Stimulated activated memory B cell treated with anti-CD40 and anti-IgM and Interleukin-4, amounts not matched to agents 10 μg/mL and 1 μg/mL and 100 μg/mL, for 72 hours (primary cell): ENCODE measurements around the gene AOC2.
"Not testable (repeated sequence)": the region's sequence is repeated elsewhere in the genome, so short reads cannot be mapped to it uniquely, and the experiment has no call there.

Experiments used
- ATAC-seq: fragments of 150-1000 bp; cut with Tn5 transposase; 2 replicates; pipeline ENCODE4 v1.10.0; 2021
- H3K27ac Mint-ChIP-seq: one replicate; pipeline ENCODE4 v1.8.0; 2022; ENCODE audit warnings: mild to moderate bottlenecking, mixed read lengths
- H3K27me3 Mint-ChIP-seq: one replicate; pipeline ENCODE4 v1.8.0; 2022; ENCODE audit warnings: mixed read lengths
- H3K36me3 Mint-ChIP-seq: one replicate; pipeline ENCODE4 v1.8.0; 2022; ENCODE audit warnings: mixed read lengths
- H3K4me1 Mint-ChIP-seq: one replicate; pipeline ENCODE4 v1.8.0; 2022; ENCODE audit warnings: mixed read lengths
- H3K4me3 Mint-ChIP-seq: one replicate; pipeline ENCODE4 v1.8.0; 2022; ENCODE audit warnings: mild to moderate bottlenecking, moderate library complexity, mixed read lengths
- H3K9me3 Mint-ChIP-seq: one replicate; pipeline ENCODE4 v1.8.0; 2022; ENCODE audit warnings: mixed read lengths

AOC2 gene

DNA sequence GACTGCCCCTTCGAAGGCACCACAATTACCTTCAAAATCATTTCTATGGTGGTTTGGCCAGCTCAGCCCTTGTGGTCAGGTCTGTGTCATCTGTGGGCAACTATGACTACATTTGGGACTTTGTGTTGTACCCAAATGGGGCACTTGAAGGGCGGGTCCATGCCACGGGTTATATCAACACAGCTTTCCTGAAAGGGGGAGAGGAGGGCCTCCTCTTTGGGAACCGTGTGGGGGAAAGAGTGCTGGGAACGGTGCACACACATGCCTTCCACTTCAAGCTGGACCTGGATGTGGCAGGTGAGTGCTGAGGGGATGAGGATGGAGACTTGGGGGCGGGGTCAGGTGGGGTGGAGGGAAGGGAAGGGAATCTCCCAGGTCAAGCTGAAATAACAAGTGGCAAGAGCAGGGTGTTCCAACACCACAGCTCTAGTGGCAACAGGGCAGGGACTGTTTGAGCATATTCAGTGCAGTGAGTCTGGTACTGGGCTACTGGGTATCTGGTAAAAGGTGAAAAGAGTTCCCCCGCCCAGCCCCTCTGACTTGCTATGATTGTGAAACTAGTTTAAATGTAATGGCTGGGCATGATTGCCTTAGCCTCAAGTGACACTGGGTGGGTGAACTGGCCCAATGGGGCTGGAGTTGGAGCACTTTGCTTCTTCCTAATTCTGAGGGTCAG, 1.7 kb downstream of the AOC2 start:
- peaks cover 47% of the 10 kb centered on the region for H3K36me3 Mint-ChIP-seq
- no peaks in the 10 kb centered on the region for H3K9me3 Mint-ChIP-seq
- ATAC-seq = peak; percentile 64
- peak overlapping the region; percentile 50 for H3K27ac Mint-ChIP-seq
- H3K4me1 Mint-ChIP-seq = peaks cover 10% of the 10 kb centered on the region
- no peak overlapping the region for H3K4me3 Mint-ChIP-seq
- no peaks in the 10 kb centered on the region for H3K27me3 Mint-ChIP-seq

DNA sequence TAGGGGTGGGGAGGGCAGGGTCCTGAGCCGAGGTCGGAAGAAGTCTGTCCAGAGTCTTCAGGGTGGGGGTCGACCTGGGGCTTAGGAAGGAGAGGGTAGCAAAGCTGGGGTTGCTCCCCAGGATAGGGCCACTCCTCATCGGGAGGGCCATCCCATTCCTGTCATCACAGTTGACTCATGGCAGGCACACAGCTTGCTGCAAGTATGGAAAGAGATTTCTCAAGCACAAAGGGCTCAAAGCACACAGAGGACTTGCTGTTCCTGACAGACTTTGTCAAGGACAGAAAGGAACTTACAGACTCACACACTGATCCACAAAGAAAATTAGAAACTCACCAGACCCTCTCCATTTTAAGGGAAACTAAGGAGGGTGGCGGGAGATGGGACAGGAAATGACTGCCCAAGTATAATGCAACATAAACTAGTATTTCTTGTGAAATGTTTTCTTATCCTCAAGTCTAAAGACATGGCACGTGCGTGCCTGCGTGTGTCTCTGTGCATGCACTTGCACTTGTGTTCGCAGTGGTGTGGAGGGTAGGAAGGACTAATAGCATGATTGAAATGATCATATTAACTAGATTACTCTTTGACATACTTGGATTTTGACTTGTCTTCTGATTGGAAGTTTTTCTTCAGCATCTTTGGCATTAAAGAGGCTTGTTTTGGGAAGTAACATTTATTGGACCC, 2.4 kb downstream of the AOC2 start:
- ATAC-seq = no peak
- H3K36me3 Mint-ChIP-seq = peaks cover 41% of the 10 kb centered on the region

GRCh38 chr17:42848093-42848492, 3.7 kb downstream of the AOC2 start:
- Mint-ChIP-seq H3K27ac (no peak overlapping the region), H3K27me3 (no peaks in the 10 kb centered on the region), H3K9me3 (no peaks in the 10 kb centered on the region), H3K36me3 (peaks cover 27% of the 10 kb centered on the region), H3K4me3 (no peak overlapping the region), H3K4me1 (peaks cover 10% of the 10 kb centered on the region)
- ATAC-seq = no peak

More for the DNA sequence above, 2.4 kb downstream of the AOC2 start:
- Mint-ChIP-seq H3K27me3 (no peaks in the 10 kb centered on the region), H3K4me3 (no peak overlapping the region), H3K9me3 (no peaks in the 10 kb centered on the region), H3K4me1 (peaks cover 10% of the 10 kb centered on the region), H3K27ac (no peak overlapping the region)

DNA sequence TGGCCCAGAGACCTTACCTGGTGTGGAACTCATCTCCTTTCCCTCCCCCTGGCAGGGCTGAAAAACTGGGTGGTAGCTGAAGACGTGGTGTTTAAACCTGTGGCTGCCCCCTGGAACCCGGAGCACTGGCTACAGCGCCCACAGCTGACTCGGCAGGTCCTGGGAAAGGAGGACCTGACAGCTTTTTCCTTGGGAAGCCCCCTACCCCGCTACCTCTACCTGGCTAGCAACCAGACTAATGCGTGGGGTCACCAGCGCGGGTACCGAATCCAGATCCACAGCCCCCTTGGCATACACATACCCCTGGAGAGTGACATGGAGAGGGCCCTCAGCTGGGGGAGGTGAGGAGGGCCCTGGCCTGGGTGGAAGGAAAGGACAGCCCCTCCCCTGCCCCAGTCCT, 4.7 kb downstream of the AOC2 start:
- no peak overlapping the region for H3K27ac Mint-ChIP-seq
- H3K27me3 Mint-ChIP-seq = no peaks in the 10 kb centered on the region
- peaks cover 10% of the 10 kb centered on the region for H3K4me1 Mint-ChIP-seq

GRCh38 chr17:42849451-42850181, 5.2 kb downstream of the AOC2 start:
- no peaks in the 10 kb centered on the region for H3K27me3 Mint-ChIP-seq
- no peak for ATAC-seq
- peaks cover 10% of the 10 kb centered on the region for H3K4me1 Mint-ChIP-seq
- no peaks in the 10 kb centered on the region for H3K9me3 Mint-ChIP-seq
- no peak overlapping the region for H3K4me3 Mint-ChIP-seq
- H3K27ac Mint-ChIP-seq = no peak overlapping the region
- H3K36me3 Mint-ChIP-seq = peaks cover 20% of the 10 kb centered on the region

More for the DNA sequence above, 4.7 kb downstream of the AOC2 start:
- Mint-ChIP-seq H3K9me3 (no peaks in the 10 kb centered on the region), H3K4me3 (no peak overlapping the region), H3K36me3 (peaks cover 25% of the 10 kb centered on the region)
- ATAC-seq = no peak

DNA sequence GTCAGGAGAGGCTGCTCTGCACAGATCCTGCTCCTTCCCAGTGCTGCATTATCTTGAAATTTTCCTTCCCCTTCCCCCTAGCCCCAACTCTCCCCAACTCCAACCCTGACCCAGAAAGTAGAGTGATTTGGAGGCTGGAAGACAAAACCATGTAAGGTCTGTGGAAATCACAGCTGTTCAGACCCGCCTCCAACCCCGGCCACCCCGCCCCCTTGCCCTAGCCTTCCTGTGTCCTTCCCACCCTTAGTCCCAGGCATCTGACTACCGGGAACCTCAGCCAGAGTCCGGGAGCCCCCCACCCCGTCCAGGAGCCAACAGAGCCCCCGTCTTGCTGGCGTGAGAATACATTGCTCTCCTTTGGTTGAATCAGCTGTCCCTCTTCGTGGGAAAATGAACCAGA, 6.6 kb downstream of the AOC2 start, which contains the start of gene AOC3:
TSS of gene AOC3 (plus strand) at position 246 of the 400 bp plus-strand sequence. CDS start at position 391, 145 bp downstream.
- no peak within 1 kb of the TSS for H3K27ac Mint-ChIP-seq
- no peaks in the 10 kb centered on the region for H3K9me3 Mint-ChIP-seq
- H3K27me3 Mint-ChIP-seq = no peaks in the 10 kb centered on the region
- H3K36me3 Mint-ChIP-seq = peaks cover 8% of the 10 kb centered on the region
- no peak for ATAC-seq
- H3K4me1 Mint-ChIP-seq = peaks cover 3% of the 10 kb centered on the region
- no peak within 1 kb of the TSS for H3K4me3 Mint-ChIP-seq

GRCh38 chr17:42851371-42852240, 7.2 kb downstream of the AOC2 start:
- not testable (repeated sequence) for H3K9me3 Mint-ChIP-seq, ATAC-seq, H3K36me3 Mint-ChIP-seq, H3K27me3 Mint-ChIP-seq, H3K27ac Mint-ChIP-seq, H3K4me1 Mint-ChIP-seq, H3K4me3 Mint-ChIP-seq

- peaks cover 10% of the 10 kb centered on the region for H3K27me3 Mint-ChIP-seq
- no peak for ATAC-seq
- H3K4me3 Mint-ChIP-seq = no peak overlapping the region
- peaks cover 11% of the 10 kb centered on the region for H3K36me3 Mint-ChIP-seq
- H3K27ac Mint-ChIP-seq = no peak overlapping the region
- H3K4me1 Mint-ChIP-seq = no peaks in the 10 kb centered on the region
- H3K9me3 Mint-ChIP-seq = no peaks in the 10 kb centered on the region
Measured at GRCh38 chr17:42852351-42852750, 8.0 kb downstream of the AOC2 start.

DNA sequence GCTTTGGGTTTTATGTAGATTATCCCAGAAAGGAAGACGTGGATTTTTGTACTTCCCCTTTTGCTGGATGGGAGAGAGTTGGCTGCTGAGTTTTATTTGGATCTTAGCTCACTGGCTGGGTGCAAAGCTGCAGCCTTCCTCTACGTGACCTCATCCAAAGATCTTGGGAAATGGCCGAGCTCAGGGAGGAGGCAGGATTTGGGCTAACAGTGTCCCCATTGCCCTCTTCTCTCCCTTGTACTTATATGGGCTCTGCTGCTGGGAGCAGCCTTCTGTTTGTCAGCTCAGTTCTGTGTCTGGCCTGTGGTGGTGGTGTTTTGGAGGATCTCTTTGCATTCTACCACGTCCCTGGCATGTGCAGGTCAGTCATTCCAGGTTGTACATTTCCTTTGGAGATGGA, 8.6 kb downstream of the AOC2 start:
- ATAC-seq = no peak
- Mint-ChIP-seq H3K4me1 (no peaks in the 10 kb centered on the region), H3K36me3 (peaks cover 11% of the 10 kb centered on the region), H3K4me3 (no peak overlapping the region), H3K27me3 (peaks cover 11% of the 10 kb centered on the region), H3K27ac (no peak overlapping the region), H3K9me3 (no peaks in the 10 kb centered on the region)

GRCh38 chr17:42853597-42853967, 9.2 kb downstream of the AOC2 start:
- Mint-ChIP-seq H3K9me3 (no peaks in the 10 kb centered on the region), H3K27me3 (peaks cover 11% of the 10 kb centered on the region), H3K27ac (no peak overlapping the region), H3K4me3 (no peak overlapping the region), H3K4me1 (no peaks in the 10 kb centered on the region), H3K36me3 (peaks cover 11% of the 10 kb centered on the region)
- no peak for ATAC-seq

DNA sequence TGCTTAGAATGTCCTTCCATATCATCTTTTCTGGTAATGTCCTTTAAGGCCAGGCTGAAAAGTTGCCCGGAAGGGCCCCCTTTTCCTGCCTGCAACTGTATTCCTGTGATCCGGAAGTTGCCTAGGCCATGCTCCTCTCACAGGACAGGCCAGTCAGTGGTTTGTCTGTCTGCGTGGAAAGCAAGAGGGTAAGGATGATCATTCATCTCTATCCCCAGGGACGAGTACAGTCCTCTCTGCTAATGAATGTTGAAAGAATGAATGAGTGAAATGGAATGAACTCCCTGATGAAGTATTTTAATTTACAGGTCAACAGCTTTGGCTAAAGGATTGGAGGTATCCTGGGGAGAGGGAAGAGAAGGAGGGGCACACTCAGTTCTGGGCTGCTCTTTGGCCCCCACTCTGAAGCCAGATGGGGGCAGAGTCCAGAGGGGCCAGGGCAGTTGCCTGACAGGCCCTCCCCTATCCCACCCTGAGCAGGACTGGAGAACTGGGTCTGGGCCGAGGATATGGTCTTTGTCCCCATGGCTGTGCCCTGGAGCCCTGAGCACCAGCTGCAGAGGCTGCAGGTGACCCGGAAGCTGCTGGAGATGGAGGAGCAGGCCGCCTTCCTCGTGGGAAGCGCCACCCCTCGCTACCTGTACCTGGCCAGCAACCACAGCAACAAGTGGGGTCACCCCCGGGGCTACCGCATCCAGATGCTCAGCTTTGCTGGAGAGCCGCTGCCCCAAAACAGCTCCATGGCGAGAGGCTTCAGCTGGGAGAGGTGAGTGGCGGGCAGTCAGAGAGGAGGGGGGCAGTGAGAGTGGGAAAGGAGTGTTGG, 9.8 kb downstream of the AOC2 start:
- Mint-ChIP-seq H3K36me3 (peaks cover 11% of the 10 kb centered on the region), H3K9me3 (no peaks in the 10 kb centered on the region), H3K4me1 (no peaks in the 10 kb centered on the region), H3K4me3 (no peak overlapping the region), H3K27ac (no peak overlapping the region), H3K27me3 (peaks cover 11% of the 10 kb centered on the region)
- no peak for ATAC-seq

DNA sequence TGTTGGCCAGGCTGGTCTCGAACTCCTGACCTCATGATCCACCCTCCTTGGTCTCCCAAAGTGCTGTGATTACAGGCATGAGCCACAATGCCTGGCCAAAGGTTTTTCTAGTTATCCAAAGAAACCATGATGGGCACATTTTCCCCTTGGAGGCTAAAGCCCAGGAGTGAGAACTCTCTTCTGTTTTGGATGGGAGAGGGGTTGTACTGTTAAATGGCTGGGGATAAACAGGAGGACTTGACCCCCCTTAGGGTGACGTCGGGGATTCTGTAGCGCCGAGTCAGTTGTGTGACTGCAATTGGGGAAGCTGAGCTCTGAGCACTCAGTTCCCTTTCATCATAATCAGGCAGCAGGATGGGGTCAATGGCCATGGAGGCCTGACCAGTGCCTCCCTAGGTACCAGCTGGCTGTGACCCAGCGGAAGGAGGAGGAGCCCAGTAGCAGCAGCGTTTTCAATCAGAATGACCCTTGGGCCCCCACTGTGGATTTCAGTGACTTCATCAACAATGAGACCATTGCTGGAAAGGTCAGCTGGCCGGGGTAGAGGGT, 10.7 kb downstream of the AOC2 start:
- Mint-ChIP-seq H3K27me3 (peaks cover 11% of the 10 kb centered on the region), H3K4me3 (no peak overlapping the region), H3K9me3 (no peaks in the 10 kb centered on the region), H3K4me1 (no peaks in the 10 kb centered on the region), H3K36me3 (peaks cover 11% of the 10 kb centered on the region), H3K27ac (no peak overlapping the region)
- ATAC-seq = no peak

DNA sequence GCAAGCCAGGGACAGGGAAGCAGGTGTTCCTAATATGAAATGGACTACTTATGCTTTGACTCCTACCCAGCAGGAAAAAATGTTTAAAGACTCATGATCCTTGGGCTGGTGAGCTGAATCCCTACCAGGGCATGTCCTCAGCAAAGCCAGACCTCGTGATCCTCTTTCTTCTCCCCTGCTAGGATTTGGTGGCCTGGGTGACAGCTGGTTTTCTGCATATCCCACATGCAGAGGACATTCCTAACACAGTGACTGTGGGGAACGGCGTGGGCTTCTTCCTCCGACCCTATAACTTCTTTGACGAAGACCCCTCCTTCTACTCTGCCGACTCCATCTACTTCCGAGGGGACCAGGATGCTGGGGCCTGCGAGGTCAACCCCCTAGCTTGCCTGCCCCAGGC, 11.7 kb downstream of the AOC2 start:
- not testable (repeated sequence) for H3K4me3 Mint-ChIP-seq, H3K4me1 Mint-ChIP-seq, H3K9me3 Mint-ChIP-seq, ATAC-seq, H3K27ac Mint-ChIP-seq
- H3K36me3 Mint-ChIP-seq = peaks cover 11% of the 10 kb centered on the region
- peaks cover 11% of the 10 kb centered on the region for H3K27me3 Mint-ChIP-seq

GRCh38 chr17:42856516-42856915, 12.1 kb downstream of the AOC2 start:
- H3K27ac Mint-ChIP-seq, H3K4me3 Mint-ChIP-seq, H3K4me1 Mint-ChIP-seq, ATAC-seq, H3K9me3 Mint-ChIP-seq: not testable (repeated sequence)
- Mint-ChIP-seq H3K36me3 (peaks cover 11% of the 10 kb centered on the region), H3K27me3 (peaks cover 11% of the 10 kb centered on the region)
